HG02938 (cell line): ENCODE data around the gene ABI2.
"Not testable (repeated sequence)": the region's sequence is repeated elsewhere in the genome, so short reads cannot be mapped to it uniquely, and the experiment has no call there.

Source experiments
- ATAC-seq: cut with Tn5 transposase; IDR thresholded peaks from one replicate; pipeline ENCODE4 v1.9.1; 2021; ENCODE audit warnings: mild to moderate bottlenecking, moderate library complexity; ENCODE audit not compliant: unreplicated experiment

Gene ABI2

GRCh38 chr2:203354966-203355365 lies 26.8 kb downstream of the ABI2 start:
- no peak for ATAC-seq

DNA sequence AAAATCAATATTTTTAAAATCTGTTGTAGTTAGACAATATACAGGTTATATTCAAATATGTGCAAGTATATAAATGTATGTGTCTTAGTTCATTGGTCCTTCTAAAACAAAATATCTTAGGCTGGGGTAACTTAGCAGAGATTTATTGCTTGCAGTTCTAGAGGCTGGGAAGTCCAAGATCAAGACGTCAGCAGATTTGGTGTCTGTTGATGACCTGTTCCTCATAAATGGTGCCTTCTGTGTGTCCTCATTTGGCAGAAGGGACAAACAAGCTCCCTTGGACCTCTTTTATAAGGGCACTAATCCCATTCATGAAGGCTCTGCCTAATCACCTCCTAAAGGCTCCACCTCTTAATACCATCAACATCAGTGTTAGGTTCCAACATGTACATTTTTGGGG lies 31.3 kb downstream of the ABI2 start:
- no peak for ATAC-seq

DNA sequence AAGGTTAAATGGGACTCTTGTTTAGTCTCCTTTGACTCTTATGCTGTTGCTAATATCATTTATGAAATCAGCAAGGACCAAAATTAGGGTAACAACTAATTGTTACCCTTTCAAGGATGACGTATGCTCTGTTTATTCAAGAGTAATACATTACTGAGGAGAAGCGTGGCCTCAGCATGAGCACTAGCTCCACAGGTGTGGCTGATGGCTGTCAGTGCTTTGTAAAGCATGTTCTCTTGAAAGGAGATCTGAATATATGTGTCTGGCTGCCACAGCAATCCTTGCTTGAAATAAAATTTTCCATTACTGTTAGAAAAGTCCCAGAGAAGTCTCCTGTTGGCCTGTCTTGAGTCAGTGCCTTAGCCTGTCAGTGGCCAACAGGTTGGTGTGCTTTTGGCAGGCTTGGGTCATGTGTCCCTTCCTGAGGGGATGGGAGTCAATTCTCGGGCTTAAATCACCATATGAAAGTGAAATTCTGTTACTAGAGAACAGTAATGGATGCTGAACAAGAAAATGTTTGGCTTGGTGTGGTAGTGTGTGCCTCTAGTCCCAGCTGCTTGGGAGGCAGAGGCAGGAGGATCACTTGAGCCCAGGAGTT lies 32.7 kb downstream of the ABI2 start:
- no peak for ATAC-seq

DNA sequence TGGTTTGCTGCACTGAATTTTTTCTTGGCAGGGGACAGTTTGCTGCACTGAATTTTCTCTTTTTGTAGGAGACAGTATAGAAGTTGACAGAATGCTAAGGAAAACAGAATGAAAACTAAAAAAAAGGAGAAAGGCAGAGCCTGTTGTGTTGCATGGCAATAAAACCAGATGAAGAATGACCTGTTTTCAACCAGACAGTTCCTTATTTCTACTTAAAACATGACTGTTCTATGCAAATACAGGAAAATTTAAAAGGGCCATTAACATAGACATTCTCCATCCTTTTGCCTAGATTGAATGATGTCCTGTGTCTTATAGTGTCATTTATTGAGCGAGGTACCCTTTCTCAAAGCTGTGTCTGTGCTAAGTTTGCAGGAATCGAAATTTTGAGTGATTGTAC lies 33.3 kb downstream of the ABI2 start:
- no peak for ATAC-seq

- ATAC-seq: no peak
These were observed 33.7 kb downstream of the ABI2 start for GRCh38 chr2:203361922-203362321.

DNA sequence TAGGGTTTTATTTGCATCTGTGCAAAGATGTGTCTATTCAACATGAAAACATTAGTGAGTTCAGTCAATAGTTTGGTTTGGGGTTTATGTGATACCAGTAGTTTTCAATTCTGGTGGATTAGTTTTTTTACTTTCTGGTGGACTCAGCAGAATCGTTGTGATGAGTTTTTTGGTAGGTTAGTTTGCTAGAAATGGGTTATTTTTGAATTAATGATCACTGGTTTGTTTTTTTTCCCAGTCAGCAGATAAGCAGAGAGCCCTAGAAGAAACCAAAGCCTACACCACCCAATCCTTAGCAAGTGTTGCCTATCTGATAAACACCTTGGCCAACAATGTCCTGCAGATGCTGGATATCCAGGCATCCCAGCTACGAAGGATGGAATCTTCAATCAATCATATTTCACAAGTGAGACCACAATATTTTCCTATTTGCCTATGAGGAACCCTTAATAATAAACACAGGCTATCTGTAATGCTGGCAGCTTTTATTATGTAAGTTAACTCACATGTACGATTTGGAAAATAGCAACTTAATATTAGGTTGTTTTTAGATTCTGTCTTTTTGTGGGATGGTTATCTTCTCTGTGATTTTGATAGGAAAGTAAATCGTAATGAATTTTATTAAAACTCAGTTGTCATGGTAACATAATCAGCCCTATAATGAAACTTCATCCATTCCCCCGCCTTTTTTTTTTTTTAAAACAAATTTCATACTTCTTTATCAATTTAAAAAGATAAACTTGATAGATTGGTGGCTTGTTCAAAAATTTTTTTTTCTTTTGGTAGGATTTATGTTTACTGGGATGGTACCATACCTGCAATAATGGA lies 38.7 kb downstream of the ABI2 start:
- ATAC-seq: no peak

GRCh38 chr2:203372706-203373105 lies 44.5 kb downstream of the ABI2 start:
- ATAC-seq: not testable (repeated sequence)

DNA sequence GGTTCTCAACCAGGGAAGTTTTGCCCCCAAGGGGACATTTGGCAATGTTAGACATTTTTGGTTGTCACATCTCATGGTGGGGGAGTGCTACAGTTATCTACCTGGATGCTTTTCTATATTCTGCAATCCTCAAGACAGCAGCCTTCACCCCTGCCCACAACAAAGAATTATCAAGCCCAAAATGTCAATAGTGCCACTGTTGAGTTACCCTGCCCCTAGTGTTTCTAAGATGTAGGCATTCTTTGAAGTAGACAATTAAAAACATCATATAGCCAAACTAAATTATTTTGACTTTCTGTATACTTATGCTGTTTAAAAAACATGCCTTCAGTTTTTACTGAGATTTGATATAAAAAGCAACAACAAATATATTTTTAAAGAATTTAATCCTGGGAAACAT lies 48.0 kb downstream of the ABI2 start:
- no peak for ATAC-seq

DNA sequence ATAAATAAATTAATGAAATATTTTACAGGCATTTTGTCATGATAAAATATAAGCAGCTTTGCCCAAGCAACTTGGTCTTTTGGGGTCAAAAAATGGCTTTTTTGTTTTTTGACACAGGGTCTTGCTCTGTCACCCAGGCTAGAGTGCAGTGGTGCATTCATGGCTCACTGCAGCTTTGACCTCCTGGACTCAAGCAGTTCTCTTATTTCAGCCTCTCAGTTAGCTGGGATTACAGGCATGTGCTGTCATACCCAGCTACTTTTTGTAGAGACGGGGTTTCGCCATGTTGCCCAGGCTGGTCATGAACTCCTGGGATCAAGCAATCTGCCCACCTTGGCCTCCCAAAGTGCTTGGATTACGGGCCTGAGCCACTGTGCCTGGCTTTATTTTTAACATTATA lies 51.0 kb downstream of the ABI2 start:
- no peak for ATAC-seq

GRCh38 chr2:203383038-203383437 lies 54.8 kb downstream of the ABI2 start:
- ATAC-seq: no peak

DNA sequence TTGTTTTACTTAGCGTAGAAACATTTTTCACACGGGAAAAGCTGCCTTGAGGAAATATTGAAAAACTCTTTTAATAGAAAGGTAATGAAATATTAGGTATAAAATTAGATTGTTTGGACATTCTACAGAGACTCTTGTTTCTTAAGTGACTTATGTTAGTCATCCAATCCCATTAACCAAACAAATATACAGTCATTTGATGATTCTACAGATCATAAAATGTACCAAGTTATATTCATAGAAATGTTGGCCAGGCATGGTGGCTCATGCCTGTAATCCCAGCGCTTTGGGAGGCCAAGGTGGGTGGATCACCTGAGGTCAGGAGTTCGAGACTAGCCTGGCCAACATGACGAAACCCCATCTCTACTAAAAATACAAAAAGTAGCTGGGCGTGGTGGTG lies 60.0 kb downstream of the ABI2 start:
- not testable (repeated sequence) for ATAC-seq

GRCh38 chr2:203394519-203395227 lies 66.5 kb downstream of the ABI2 start:
- ATAC-seq: no peak

- ATAC-seq: no peak
These were observed 67.7 kb downstream of the ABI2 start for GRCh38 chr2:203395858-203396257.

GRCh38 chr2:203396667-203397066 lies 68.5 kb downstream of the ABI2 start:
- no peak for ATAC-seq

GRCh38 chr2:203399031-203399430 lies 70.8 kb downstream of the ABI2 start:
- ATAC-seq: no peak

- ATAC-seq: no peak
These were observed 72.8 kb downstream of the ABI2 start for GRCh38 chr2:203400805-203401585.

GRCh38 chr2:203404996-203405395 lies 76.8 kb downstream of the ABI2 start:
- no peak for ATAC-seq

- no peak for ATAC-seq
These were observed 79.3 kb downstream of the ABI2 start for GRCh38 chr2:203407496-203407895.

DNA sequence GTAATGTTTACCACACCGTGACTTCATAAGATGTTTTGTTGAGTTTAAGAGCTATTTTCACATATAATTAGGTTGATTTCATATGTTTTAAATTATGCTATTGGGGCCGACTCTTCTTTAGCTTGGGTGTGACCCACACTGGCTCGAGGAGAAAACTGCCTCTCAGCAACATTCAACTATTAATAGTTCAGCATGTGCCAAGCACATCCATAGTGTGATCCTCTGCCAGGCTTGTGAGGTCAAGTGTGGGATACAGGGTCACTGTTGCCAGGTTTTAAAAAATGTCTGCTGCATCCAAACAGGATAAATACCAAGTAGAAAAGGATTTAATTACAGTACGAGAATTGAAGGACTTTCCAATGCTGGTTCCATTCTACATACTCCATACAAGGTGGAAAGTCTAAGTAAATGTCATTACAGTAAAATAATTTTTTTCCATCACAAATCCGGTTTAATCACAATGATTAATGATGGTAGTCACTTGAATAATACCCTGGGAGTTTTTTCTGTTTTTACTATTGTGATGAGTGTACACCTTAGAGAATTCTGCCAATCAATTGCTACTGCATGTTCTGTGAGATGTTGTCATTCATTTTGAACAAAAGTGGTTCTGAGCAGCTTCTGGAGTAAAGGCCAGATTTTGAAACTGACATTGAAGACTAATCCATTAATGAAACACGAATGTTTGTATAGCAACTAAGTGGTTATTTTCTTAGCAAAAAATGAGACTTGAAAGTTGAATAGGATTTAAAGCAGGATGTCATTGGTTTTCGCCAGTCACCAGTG lies 84.5 kb downstream of the ABI2 start:
- peak; percentile 79 for ATAC-seq

- no peak for ATAC-seq
These were observed 85.6 kb downstream of the ABI2 start for GRCh38 chr2:203413796-203414195.
